Effector memory CD8-positive, alpha-beta T cell (primary cell): ENCODE measurements around the gene EHD1.
A peak's percentile ranks its signal among the peaks of the same experiment; 100 is the strongest.

Experiments
- ATAC-seq: fragments of 150-1000 bp; cut with Tn5 transposase; replicated peaks from 2 replicates; pipeline ENCODE4 v1.10.0; 2021; ENCODE audit warnings: mild to moderate bottlenecking, moderate library complexity
- DNase-seq, 3 experiments: peaks; one replicate each; pipeline ENCODE4 v3.0.0; 2021
- H3K27ac Mint-ChIP-seq, 2 donors: one replicate each; pipeline ENCODE4 v1.8.0; 2022; ENCODE audit warnings: mild to moderate bottlenecking in 2 of 2, mixed read lengths in 2 of 2, moderate library complexity in 2 of 2
- H3K27me3 Mint-ChIP-seq, 2 donors: one replicate each; pipeline ENCODE4 v1.8.0; 2022; ENCODE audit warnings: mixed read lengths in 2 of 2
- H3K36me3 Mint-ChIP-seq: one replicate; pipeline ENCODE4 v1.8.0; 2022; ENCODE audit warnings: mild to moderate bottlenecking, moderate library complexity, mixed read lengths; ENCODE audit not compliant: insufficient read depth
- H3K4me1 Mint-ChIP-seq, 2 donors: one replicate each; pipeline ENCODE4 v1.8.0; 2022; ENCODE audit warnings: low read depth in 2 of 2, mixed read lengths in 2 of 2
- H3K4me3 Mint-ChIP-seq, 2 donors: one replicate each; pipeline ENCODE4 v1.8.0; 2022; ENCODE audit warnings: mild to moderate bottlenecking in 2 of 2, mixed read lengths in 2 of 2, moderate library complexity in 2 of 2
- H3K9me3 Mint-ChIP-seq, 2 donors: one replicate each; pipeline ENCODE4 v1.8.0; 2022; ENCODE audit warnings: mixed read lengths in 2 of 2

The EHD1 gene

GRCh38 chr11:64891880-64892279 lies 13.5 kb upstream of the EHD1 start:
- Mint-ChIP-seq H3K36me3 (peaks cover 69% of the 10 kb centered on the region), H3K4me3 (no peak overlapping the region), H3K9me3 (no peaks in the 10 kb centered on the region), H3K4me1 (peaks cover 16 to 19% of the 10 kb centered on the region in 2 donors), H3K27ac (peak overlapping the region; percentile 63 to 64), H3K27me3 (no peaks in the 10 kb centered on the region)
- DNase-seq: no peak
- ATAC-seq: no peak

GRCh38 chr11:64891215-64891848 lies 12.9 kb upstream of the EHD1 start:
- no peak for ATAC-seq
- peak overlapping the region in 1 of 2 donors; percentile 64 for H3K27ac Mint-ChIP-seq
- peaks cover 64% of the 10 kb centered on the region for H3K36me3 Mint-ChIP-seq
- H3K4me3 Mint-ChIP-seq: no peak overlapping the region
- peaks cover 16 to 19% of the 10 kb centered on the region in 2 donors for H3K4me1 Mint-ChIP-seq
- DNase-seq: no peak
- no peaks in the 10 kb centered on the region for H3K9me3 Mint-ChIP-seq
- H3K27me3 Mint-ChIP-seq: no peaks in the 10 kb centered on the region

- H3K27me3 Mint-ChIP-seq: no peaks in the 10 kb centered on the region
- no peak for DNase-seq
- H3K36me3 Mint-ChIP-seq: peaks cover 60% of the 10 kb centered on the region
- H3K4me3 Mint-ChIP-seq: no peak overlapping the region
- ATAC-seq: no peak
- H3K27ac Mint-ChIP-seq: peak overlapping the region in 1 of 2 donors; percentile 64
- H3K4me1 Mint-ChIP-seq: peaks cover 16 to 22% of the 10 kb centered on the region in 2 donors
- no peaks in the 10 kb centered on the region for H3K9me3 Mint-ChIP-seq
These were observed 12.1 kb upstream of the EHD1 start for GRCh38 chr11:64890522-64890939.

GRCh38 chr11:64888729-64889511 lies 10.5 kb upstream of the EHD1 start:
- H3K36me3 Mint-ChIP-seq: peaks cover 44% of the 10 kb centered on the region
- H3K27ac Mint-ChIP-seq: peak overlapping the region in 1 of 2 donors; percentile 44
- H3K4me1 Mint-ChIP-seq: peaks cover 22 to 26% of the 10 kb centered on the region in 2 donors
- H3K27me3 Mint-ChIP-seq: no peaks in the 10 kb centered on the region
- peak overlapping the region in 1 of 2 donors; percentile 29 for H3K4me3 Mint-ChIP-seq
- no peak for DNase-seq
- H3K9me3 Mint-ChIP-seq: no peaks in the 10 kb centered on the region
- ATAC-seq: no peak

- H3K36me3 Mint-ChIP-seq: peaks cover 39% of the 10 kb centered on the region
- peak overlapping the region; percentile 72 to 76 for H3K4me3 Mint-ChIP-seq
- no peaks in the 10 kb centered on the region for H3K27me3 Mint-ChIP-seq
- peaks cover 25 to 29% of the 10 kb centered on the region in 2 donors for H3K4me1 Mint-ChIP-seq
- no peak for ATAC-seq
- H3K27ac Mint-ChIP-seq: peak overlapping the region in 1 of 2 donors; percentile 90
- DNase-seq: no peak
- no peaks in the 10 kb centered on the region for H3K9me3 Mint-ChIP-seq
These were observed 9.9 kb upstream of the EHD1 start for GRCh38 chr11:64888406-64888728.

- Mint-ChIP-seq H3K4me3 (peak overlapping the region; percentile 72 to 76), H3K9me3 (no peaks in the 10 kb centered on the region), H3K27me3 (no peaks in the 10 kb centered on the region), H3K4me1 (peaks cover 25 to 29% of the 10 kb centered on the region in 2 donors), H3K36me3 (peaks cover 34% of the 10 kb centered on the region), H3K27ac (peak overlapping the region in 1 of 2 donors; percentile 90)
- peak; percentile 80 for ATAC-seq
- DNase-seq: peak; percentile 85
These were observed 9.5 kb upstream of the EHD1 start for GRCh38 chr11:64887757-64888405.

- ATAC-seq: no peak
- H3K4me3 Mint-ChIP-seq: peak overlapping the region; percentile 72 to 76
- DNase-seq: no peak
- H3K36me3 Mint-ChIP-seq: peaks cover 28% of the 10 kb centered on the region
- H3K27me3 Mint-ChIP-seq: no peaks in the 10 kb centered on the region
- H3K9me3 Mint-ChIP-seq: no peaks in the 10 kb centered on the region
- H3K4me1 Mint-ChIP-seq: peaks cover 25 to 29% of the 10 kb centered on the region in 2 donors
- H3K27ac Mint-ChIP-seq: peak overlapping the region in 1 of 2 donors; percentile 90
These were observed 8.9 kb upstream of the EHD1 start for GRCh38 chr11:64887234-64887756.

GRCh38 chr11:64885367-64886286 lies 7.2 kb upstream of the EHD1 start:
- Mint-ChIP-seq H3K4me1 (peaks cover 34% of the 10 kb centered on the region in 2 donors), H3K4me3 (no peak overlapping the region), H3K27ac (peak overlapping the region; percentile 21 to 26), H3K27me3 (no peaks in the 10 kb centered on the region), H3K9me3 (no peaks in the 10 kb centered on the region), H3K36me3 (peaks cover 21% of the 10 kb centered on the region)
- ATAC-seq (peak; percentile 73), DNase-seq (no peak)

- H3K4me1 Mint-ChIP-seq: peaks cover 49 to 50% of the 10 kb centered on the region in 2 donors
- no peak for ATAC-seq
- no peak for DNase-seq
- no peaks in the 10 kb centered on the region for H3K9me3 Mint-ChIP-seq
- peak overlapping the region in 1 of 2 donors; percentile 69 for H3K27ac Mint-ChIP-seq
- no peaks in the 10 kb centered on the region for H3K27me3 Mint-ChIP-seq
- no peak overlapping the region for H3K4me3 Mint-ChIP-seq
- peaks cover 30% of the 10 kb centered on the region for H3K36me3 Mint-ChIP-seq
These were observed 5.6 kb upstream of the EHD1 start for GRCh38 chr11:64884019-64884418.

- H3K27me3 Mint-ChIP-seq: no peaks in the 10 kb centered on the region
- H3K4me1 Mint-ChIP-seq: peaks cover 52% of the 10 kb centered on the region in 2 donors
- H3K27ac Mint-ChIP-seq: peak overlapping the region in 1 of 2 donors; percentile 69
- peaks cover 34% of the 10 kb centered on the region for H3K36me3 Mint-ChIP-seq
- H3K9me3 Mint-ChIP-seq: no peaks in the 10 kb centered on the region
- no peak for ATAC-seq
- H3K4me3 Mint-ChIP-seq: no peak overlapping the region
- DNase-seq: no peak
These were observed 5.2 kb upstream of the EHD1 start for GRCh38 chr11:64883575-64883974.

- Mint-ChIP-seq H3K9me3 (no peaks in the 10 kb centered on the region), H3K4me1 (peaks cover 47 to 48% of the 10 kb centered on the region in 2 donors)
These were observed 3.8 kb upstream of the EHD1 start for GRCh38 chr11:64882243-64882642.

GRCh38 chr11:64881476-64881875 lies 3.1 kb upstream of the EHD1 start:
- Mint-ChIP-seq H3K27ac (peak overlapping the region; percentile 98 to 99), H3K4me3 (peak overlapping the region; percentile 91 to 92), H3K36me3 (peaks cover 45% of the 10 kb centered on the region), H3K9me3 (no peaks in the 10 kb centered on the region), H3K4me1 (peaks cover 54% of the 10 kb centered on the region in 2 donors), H3K27me3 (no peaks in the 10 kb centered on the region)
- ATAC-seq (no peak), DNase-seq (no peak)

More at GRCh38 chr11:64882243-64882642, 3.8 kb upstream of the EHD1 start:
- Mint-ChIP-seq H3K27me3 (no peaks in the 10 kb centered on the region), H3K4me3 (no peak overlapping the region), H3K36me3 (peaks cover 37% of the 10 kb centered on the region), H3K27ac (no peak overlapping the region)
- DNase-seq: no peak
- ATAC-seq: no peak
